Transverse colon (tissue), 4 donors: Measurements from ENCODE around the gene MCRIP2. TPM values are rescaled to one million over a fixed set of nuclear protein-coding genes. Genes with fewer than 3 reads are reported as not detected.

Experiments used
- DNase-seq: peaks from one replicate; pipeline ENCODE4 v3.0.0-alpha.2; 2019
- H3K27ac ChIP-seq, 4 donors: fragments of 200-600 bp; sonication (generic); 2 replicates each; pipeline ENCODE4 v1.5.1; 2016 to 2018; ENCODE audit warnings: inconsistent platforms in 4 of 4
- H3K27me3 ChIP-seq: fragments of 200-600 bp; sonication (generic); 2 replicates; pipeline ENCODE4 v1.5.1; 2017; ENCODE audit warnings: inconsistent platforms
- H3K36me3 ChIP-seq, 4 donors: fragments of 200-600 bp; sonication (generic); 2 replicates each; pipeline ENCODE4 v1.5.1; 2017 to 2019; ENCODE audit warnings: inconsistent platforms in 4 of 4
- H3K4me1 ChIP-seq, 4 donors: fragments of 200-600 bp; sonication (generic); 2 replicates each; pipeline ENCODE4 v1.5.1; 2017 to 2020; ENCODE audit warnings: inconsistent platforms in 4 of 4
- H3K4me3 ChIP-seq, 4 donors: fragments of 200-600 bp; sonication (generic); 1 replicate in 1 of 4; 2 replicates in 3 of 4; pipeline versions ENCODE4 v1.5.1 to v1.6.1; 2017 to 2019; ENCODE audit warnings: inconsistent platforms in 4 of 4
- H3K9me3 ChIP-seq, 2 donors: fragments of 200-600 bp; sonication (generic); 2 replicates each; pipeline ENCODE4 v1.5.1; 2017 to 2019; ENCODE audit warnings: inconsistent platforms in 2 of 2
- EP300 ChIP-seq: sonication (generic); formaldehyde crosslinking; IDR thresholded peaks from one replicate; pipeline ENCODE4 v1.6.1; 2017; ENCODE audit warnings: antibody characterized with exemption, low read depth
- POLR2A ChIP-seq: fragments of 450-650 bp; IDR thresholded peaks from one replicate; pipeline ENCODE4 v1.6.1; 2016; ENCODE audit warnings: antibody characterized with exemption, mild to moderate bottlenecking, moderate library complexity
- POLR2AphosphoS5 ChIP-seq, 3 donors: sonication (generic); formaldehyde crosslinking; IDR thresholded peaks; one replicate each; pipeline ENCODE4 v1.6.1; 2016; ENCODE audit warnings: antibody characterized with exemption in 3 of 3
- WGBS, 2 donors: methylation state at CpG; one replicate each; pipeline ENCODE4 v1.1.5; 2018; ENCODE audit warnings: low coverage in 1 of 2; 5-methylcytosine and 5-hydroxymethylcytosine counted together
- in situ Hi-C, 4 donors: fragments of 200-750 bp; cut with MboI; loops; one replicate each; pipeline versions ENCODE4 v1.15.0 to v1.15.1; 2017; ENCODE audit warnings: low sequenced_read_pairs in 3 of 4, low pct_ligation_motif_present in 1 of 4, low pct_unique_long_range_greater_than_20kb in 1 of 4
- intact Hi-C: fragments of 100-400 bp; cut with DNase I; formaldehyde crosslinking; loops from one replicate; pipeline ENCODE4 v1.15.1; 2023; ENCODE audit warnings: low total_unique reads
- total RNA-seq, 4 donors: library from RNA; depleted of rRNA; stranded (reverse); fragments of >200 nt; gene quantifications; one replicate each; pipeline ENCODE4 v1.1.0, GENCODE V29; 2016
- TF ChIP-seq, protein P1 (sequence below), 5 experiments: fragments of 200-600 bp in 3 of 5; fragments of 450-650 bp in 2 of 5; sonication (generic) in 3 of 5; IDR thresholded peaks; 1 replicate in 2 of 5; 2 replicates in 3 of 5; pipeline ENCODE4 v1.5.1; 2016 to 2017; ENCODE audit warnings: antibody characterized with exemption in 5 of 5, inconsistent platforms in 3 of 5, mild to moderate bottlenecking in 2 of 5, moderate library complexity in 1 of 5

The MCRIP2 gene
- total RNA-seq, 4 donors from 2014 or later = 158 to 267 (median 211) TPM

- WGBS, 2 donors = 41% methylated on average over 9 of the region's 25 CpGs; no CpG with 5 or more reads in 1 of the 2 donors
- Histone ChIP-seq H3K36me3 (peaks cover 0 to 15% (median 0%) of the 10 kb centered on the region in 4 donors), H3K27ac (peak overlapping the region in 3 of 4 donors; percentile 27 to 69 (median 58)), H3K4me3 (peak overlapping the region in 3 of 4 donors; percentile 25 to 44 (median 41)), H3K4me1 (peaks cover 20 to 55% (median 38%) of the 10 kb centered on the region in 4 donors), H3K27me3 (no peaks in the 10 kb centered on the region), H3K9me3 (no peaks in the 10 kb centered on the region)
- in situ Hi-C loops = no loop called here
- intact Hi-C loops = no loop called here
- TF ChIP-seq POLR2AphosphoS5 (IDR thresholded peaks at IDR 0.05) = no peak
- DNase-seq = peak; percentile 49
Measured at GRCh38 chr16:675884-676564, 34.4 kb downstream of the MCRIP2 start.

GRCh38 chr16:676565-676902 is 34.9 kb downstream of the MCRIP2 start:
- Histone ChIP-seq H3K27ac (peak overlapping the region in 2 of 4 donors; percentile 34 to 69), H3K27me3 (no peaks in the 10 kb centered on the region), H3K4me1 (peaks cover 26 to 60% (median 43%) of the 10 kb centered on the region in 4 donors), H3K36me3 (peaks cover 0 to 10% (median 0%) of the 10 kb centered on the region in 4 donors), H3K4me3 (no peak overlapping the region), H3K9me3 (no peaks in the 10 kb centered on the region)
- intact Hi-C loops (no loop called here), in situ Hi-C loops (no loop called here)
- 66% methylated on average over 15 of the region's 21 CpGs; no CpG with 5 or more reads in 1 of the 2 donors for WGBS, 2 donors
- no peak for DNase-seq
- no peak for TF ChIP-seq POLR2AphosphoS5 (IDR thresholded peaks at IDR 0.05)
- no peak for TF ChIP-seq POLR2A
- TF ChIP-seq, protein P1, sequence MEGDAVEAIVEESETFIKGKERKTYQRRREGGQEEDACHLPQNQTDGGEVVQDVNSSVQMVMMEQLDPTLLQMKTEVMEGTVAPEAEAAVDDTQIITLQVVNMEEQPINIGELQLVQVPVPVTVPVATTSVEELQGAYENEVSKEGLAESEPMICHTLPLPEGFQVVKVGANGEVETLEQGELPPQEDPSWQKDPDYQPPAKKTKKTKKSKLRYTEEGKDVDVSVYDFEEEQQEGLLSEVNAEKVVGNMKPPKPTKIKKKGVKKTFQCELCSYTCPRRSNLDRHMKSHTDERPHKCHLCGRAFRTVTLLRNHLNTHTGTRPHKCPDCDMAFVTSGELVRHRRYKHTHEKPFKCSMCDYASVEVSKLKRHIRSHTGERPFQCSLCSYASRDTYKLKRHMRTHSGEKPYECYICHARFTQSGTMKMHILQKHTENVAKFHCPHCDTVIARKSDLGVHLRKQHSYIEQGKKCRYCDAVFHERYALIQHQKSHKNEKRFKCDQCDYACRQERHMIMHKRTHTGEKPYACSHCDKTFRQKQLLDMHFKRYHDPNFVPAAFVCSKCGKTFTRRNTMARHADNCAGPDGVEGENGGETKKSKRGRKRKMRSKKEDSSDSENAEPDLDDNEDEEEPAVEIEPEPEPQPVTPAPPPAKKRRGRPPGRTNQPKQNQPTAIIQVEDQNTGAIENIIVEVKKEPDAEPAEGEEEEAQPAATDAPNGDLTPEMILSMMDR (IDR thresholded peaks at IDR 0.05) = no peak
- no peak for TF ChIP-seq EP300

- no peak overlapping the region for H3K4me3 ChIP-seq
- intact Hi-C loops = no loop called here
- 44% methylated on average over 21 of the region's 23 CpGs; no CpG with 5 or more reads in 1 of the 2 donors for WGBS, 2 donors
- H3K27ac ChIP-seq = peak overlapping the region in 3 of 4 donors; percentile 27 to 69 (median 40)
- in situ Hi-C loops = no loop called here
- H3K4me1 ChIP-seq = peaks cover 28 to 64% (median 47%) of the 10 kb centered on the region in 4 donors
- no peaks in the 10 kb centered on the region for H3K9me3 ChIP-seq
- H3K27me3 ChIP-seq = no peaks in the 10 kb centered on the region
- peaks cover 0 to 9% (median 0%) of the 10 kb centered on the region in 4 donors for H3K36me3 ChIP-seq
- TF ChIP-seq, protein P1 (IDR thresholded peaks at IDR 0.05) = no peak
- TF ChIP-seq POLR2A (peak; percentile 41), POLR2AphosphoS5 (IDR thresholded peaks at IDR 0.05) (peak; percentile 36 to 69 (median 44))
- DNase-seq = peak; percentile 93
Measured at GRCh38 chr16:676913-677312, 35.3 kb downstream of the MCRIP2 start.

- in situ Hi-C loops = no loop called here
- Histone ChIP-seq H3K36me3 (peaks cover 0 to 9% (median 0%) of the 10 kb centered on the region in 4 donors), H3K27me3 (no peaks in the 10 kb centered on the region), H3K4me3 (no peak overlapping the region), H3K9me3 (no peaks in the 10 kb centered on the region), H3K27ac (peak overlapping the region in 3 of 4 donors; percentile 27 to 69 (median 40)), H3K4me1 (peaks cover 34 to 70% (median 53%) of the 10 kb centered on the region in 4 donors)
- WGBS, 2 donors = 71% methylated on average over 31 of the region's 57 CpGs; no CpG with 5 or more reads in 1 of the 2 donors
- intact Hi-C loops = no loop called here
- no peak for DNase-seq
- no peak for TF ChIP-seq POLR2AphosphoS5 (IDR thresholded peaks at IDR 0.05)
- no peak for TF ChIP-seq POLR2A
- TF ChIP-seq, protein P1 (IDR thresholded peaks at IDR 0.05) = no peak
- no peak for TF ChIP-seq EP300
Measured at GRCh38 chr16:677316-678190, 35.9 kb downstream of the MCRIP2 start.
